Panc1 (cell line): ENCODE results near the gene VPS37B.

Source experiments
- CTCF ChIP-seq: fragments of 450-650 bp; IDR thresholded peaks from 2 replicates; pipeline ENCODE4 v1.5.1; 2017; ENCODE audit warnings: mild to moderate bottlenecking
- POLR2AphosphoS5 ChIP-seq: IDR thresholded peaks from 2 replicates; pipeline ENCODE4 v1.6.1; 2012; ENCODE audit warnings: mild to moderate bottlenecking, low read depth, low read length, moderate library complexity
- REST ChIP-seq, 2 experiments: IDR thresholded peaks; 2 replicates each; pipeline ENCODE4 v1.6.1; 2011 to 2012; ENCODE audit warnings: low read depth in 2 of 2, control low read depth in 1 of 2, low read length in 1 of 2, mild to moderate bottlenecking in 1 of 2, moderate library complexity in 1 of 2; ENCODE audit not compliant: insufficient read depth in 1 of 2
- SIN3A ChIP-seq: IDR thresholded peaks from 2 replicates; pipeline ENCODE4 v1.6.1; 2012; ENCODE audit warnings: low read depth, mild to moderate bottlenecking, low read length, moderate library complexity, borderline replicate concordance; ENCODE audit not compliant: insufficient read depth

- TF ChIP-seq CTCF (no peak), REST (IDR thresholded peaks at IDR 0.05; ENCODE audit: insufficient read depth in 1 of 2, low read depth in 2 of 2, low read length in 1 of 2) (no peak), POLR2AphosphoS5 (no peak), SIN3A (no peak)
Measured at GRCh38 chr12:122847921-122848421, 48.0 kb downstream of the VPS37B start.
